Natural killer cell (primary cell): ENCODE measurements around the gene PLOD1. TPM values are rescaled to one million over a fixed set of nuclear protein-coding genes. Genes with fewer than 3 reads are reported as not detected.
A peak's percentile ranks its signal among the peaks of the same experiment; 100 is the strongest.
"Not testable (repeated sequence)": the region's sequence is repeated elsewhere in the genome, so short reads cannot be mapped to it uniquely, and the experiment has no call there.

Experiments used
- ATAC-seq, 3 donors: fragments of 150-1000 bp in 2 of 3; fragments of 200-7000 bp in 1 of 3; cut with Tn5 transposase; 1 replicate in 1 of 3; 2 replicates in 2 of 3; pipeline ENCODE4 v1.10.0; 2021; ENCODE audit warnings: mild to moderate bottlenecking in 2 of 3, moderate library complexity in 2 of 3
- DNase-seq, 2 donors: peaks; one replicate each; pipeline versions ENCODE4 v3.0.0 to v3.0.0-alpha.2; 2013 to 2021; ENCODE audit warnings: mixed read lengths in 1 of 2
- H3K27ac ChIP-seq: one replicate; pipeline ENCODE4 v1.5.1; 2013; ENCODE audit warnings: mild to moderate bottlenecking, low read length
- H3K27me3 ChIP-seq: one replicate; pipeline ENCODE4 v1.6.1; 2013; ENCODE audit warnings: low read length; ENCODE audit not compliant: control insufficient read depth, insufficient read depth
- H3K36me3 ChIP-seq: one replicate; pipeline ENCODE4 v1.6.1; 2013; ENCODE audit warnings: low read length; ENCODE audit not compliant: control insufficient read depth, insufficient read depth
- H3K4me1 ChIP-seq: one replicate; pipeline ENCODE4 v1.6.1; 2013; ENCODE audit warnings: low read length; ENCODE audit not compliant: control insufficient read depth, insufficient read depth
- H3K4me3 ChIP-seq: one replicate; pipeline ENCODE4 v1.5.1; 2013; ENCODE audit warnings: low read length
- H3K9me3 ChIP-seq: one replicate; pipeline ENCODE4 v1.6.1; 2013; ENCODE audit warnings: low read length; ENCODE audit not compliant: control insufficient read depth, insufficient read depth
- H3K27ac Mint-ChIP-seq, 2 donors: one replicate each; pipeline ENCODE4 v1.8.0; 2022; ENCODE audit warnings: mild to moderate bottlenecking in 2 of 2, mixed read lengths in 2 of 2, moderate library complexity in 1 of 2
- H3K27me3 Mint-ChIP-seq, 2 donors: one replicate each; pipeline ENCODE4 v1.8.0; 2022; ENCODE audit warnings: low read depth in 2 of 2, mixed read lengths in 2 of 2
- H3K36me3 Mint-ChIP-seq: one replicate; pipeline ENCODE4 v1.8.0; 2022; ENCODE audit warnings: mixed read lengths
- H3K4me1 Mint-ChIP-seq, 2 donors: one replicate each; pipeline ENCODE4 v1.8.0; 2022; ENCODE audit warnings: mixed read lengths in 2 of 2
- H3K4me3 Mint-ChIP-seq: one replicate; pipeline ENCODE4 v1.8.0; 2022; ENCODE audit warnings: mild to moderate bottlenecking, moderate library complexity, mixed read lengths
- H3K9me3 Mint-ChIP-seq, 2 donors: one replicate each; pipeline ENCODE4 v1.8.0; 2022; ENCODE audit warnings: mixed read lengths in 2 of 2
- WGBS: methylation state at CpG from one replicate; pipeline ENCODE4 v1.1.7; 2013; ENCODE audit warnings: missing lambda C conversion rate; ENCODE audit not compliant: insufficient coverage; 5-methylcytosine and 5-hydroxymethylcytosine counted together
- intact Hi-C: fragments of 100-400 bp; cut with micrococcal nuclease; formaldehyde crosslinking; loops from one replicate; pipeline ENCODE4 v1.14.2; 2022
- total RNA-seq, 4 donors: library from RNA; stranded (reverse); fragments of 120-200 nt in 1 of 4; gene quantifications; one replicate each; pipeline versions ENCODE4 v1.2.3 to v1.2.4, GENCODE V29; 2013 to 2022
- TF ChIP-seq, protein P1 (sequence below): fragments of 200-600 bp; IDR thresholded peaks from one replicate; pipeline ENCODE4 v1.8.0; 2022; ENCODE audit warnings: antibody characterized with exemption

The PLOD1 gene
- total RNA-seq, 3 donors from 2014 or later (not counting 1 experiment from before 2014, with no cell fraction given): 69.8 to 80.5 (median 80.4) TPM

DNA sequence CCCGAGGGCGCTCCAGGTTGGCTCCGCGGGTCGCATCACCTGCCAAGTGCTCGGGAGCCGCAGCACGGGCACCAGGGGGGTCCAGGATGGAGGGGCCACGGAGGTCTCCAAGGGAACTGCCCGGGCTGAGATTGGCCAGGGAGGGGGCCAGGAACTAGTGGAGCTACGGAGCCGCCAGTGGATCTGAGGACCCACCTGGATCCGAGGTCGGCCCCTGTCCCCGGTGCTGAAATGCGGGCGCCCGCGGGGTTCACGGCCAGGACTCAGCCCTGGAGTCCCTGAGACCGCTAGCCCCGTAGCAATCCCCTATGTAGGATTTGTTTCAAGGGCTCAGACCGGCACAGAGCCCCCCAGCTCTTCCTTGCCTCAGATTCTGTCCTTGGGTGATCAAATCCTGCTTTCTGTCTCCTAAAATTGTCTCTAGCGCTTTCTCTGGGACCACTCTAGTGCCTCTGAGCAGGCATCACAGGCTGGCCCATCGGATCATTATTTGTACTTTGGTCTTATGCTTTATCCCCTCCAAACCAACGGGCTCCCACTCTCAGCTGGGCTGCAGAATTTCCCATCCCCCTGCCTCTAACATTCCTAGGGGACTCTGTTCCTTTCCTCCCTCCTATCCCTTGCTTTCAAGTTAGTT is 35.6 kb upstream of the PLOD1 start:
- Mint-ChIP-seq H3K4me3 (no peak overlapping the region), H3K27ac (no peak overlapping the region), H3K36me3 (no peaks in the 10 kb centered on the region), H3K4me1 (peaks cover 0 to 3% of the 10 kb centered on the region in 2 donors), H3K9me3 (no peaks in the 10 kb centered on the region), H3K27me3 (peaks cover 17 to 24% of the 10 kb centered on the region in 2 donors)
- DNase-seq: peak in 1 of 2 donors; percentile 36
- no peaks in the 10 kb centered on the region for H3K36me3 ChIP-seq
- TF ChIP-seq, protein P1, sequence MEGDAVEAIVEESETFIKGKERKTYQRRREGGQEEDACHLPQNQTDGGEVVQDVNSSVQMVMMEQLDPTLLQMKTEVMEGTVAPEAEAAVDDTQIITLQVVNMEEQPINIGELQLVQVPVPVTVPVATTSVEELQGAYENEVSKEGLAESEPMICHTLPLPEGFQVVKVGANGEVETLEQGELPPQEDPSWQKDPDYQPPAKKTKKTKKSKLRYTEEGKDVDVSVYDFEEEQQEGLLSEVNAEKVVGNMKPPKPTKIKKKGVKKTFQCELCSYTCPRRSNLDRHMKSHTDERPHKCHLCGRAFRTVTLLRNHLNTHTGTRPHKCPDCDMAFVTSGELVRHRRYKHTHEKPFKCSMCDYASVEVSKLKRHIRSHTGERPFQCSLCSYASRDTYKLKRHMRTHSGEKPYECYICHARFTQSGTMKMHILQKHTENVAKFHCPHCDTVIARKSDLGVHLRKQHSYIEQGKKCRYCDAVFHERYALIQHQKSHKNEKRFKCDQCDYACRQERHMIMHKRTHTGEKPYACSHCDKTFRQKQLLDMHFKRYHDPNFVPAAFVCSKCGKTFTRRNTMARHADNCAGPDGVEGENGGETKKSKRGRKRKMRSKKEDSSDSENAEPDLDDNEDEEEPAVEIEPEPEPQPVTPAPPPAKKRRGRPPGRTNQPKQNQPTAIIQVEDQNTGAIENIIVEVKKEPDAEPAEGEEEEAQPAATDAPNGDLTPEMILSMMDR: no peak
- no peaks in the 10 kb centered on the region for H3K4me1 ChIP-seq
- no peak overlapping the region for H3K4me3 ChIP-seq
- H3K9me3 ChIP-seq: no peaks in the 10 kb centered on the region
- peak in 1 of 3 donors; percentile 53 for ATAC-seq
- WGBS: 25% methylated on average over 26 of the region's 26 CpGs
- H3K27ac ChIP-seq: no peak overlapping the region
- intact Hi-C loops: no loop called here
- peaks cover 19% of the 10 kb centered on the region for H3K27me3 ChIP-seq

DNA sequence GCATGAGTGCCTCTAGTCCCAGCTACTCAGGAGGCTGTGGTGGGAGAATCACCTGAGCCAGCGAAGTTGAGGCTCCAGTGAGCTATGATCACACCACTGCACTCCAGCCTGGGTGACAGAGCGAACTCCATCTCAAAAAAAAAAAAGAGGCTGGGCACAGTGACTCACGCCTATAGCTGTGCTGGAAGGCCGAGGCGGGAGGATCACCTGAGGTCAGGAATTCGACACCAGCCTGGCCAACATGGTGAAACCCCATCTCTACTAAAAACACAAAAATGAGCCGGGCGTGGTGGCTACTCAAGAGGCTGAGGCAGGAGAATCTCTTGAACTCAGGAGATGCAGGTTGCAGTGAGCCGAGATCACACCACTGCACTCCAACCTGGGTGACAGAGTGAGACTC is 33.1 kb upstream of the PLOD1 start:
- intact Hi-C loops, H3K27ac ChIP-seq, H3K36me3 Mint-ChIP-seq, H3K4me3 Mint-ChIP-seq, ATAC-seq, H3K27ac Mint-ChIP-seq, H3K36me3 ChIP-seq, H3K9me3 ChIP-seq, DNase-seq, H3K4me1 Mint-ChIP-seq, H3K4me3 ChIP-seq, H3K9me3 Mint-ChIP-seq: not testable (repeated sequence)
- 76% methylated on average over 9 of the region's 9 CpGs for WGBS
- H3K27me3 Mint-ChIP-seq: peaks cover 17 to 22% of the 10 kb centered on the region in 2 donors
- Histone ChIP-seq H3K4me1 (peaks cover 10% of the 10 kb centered on the region), H3K27me3 (peaks cover 19% of the 10 kb centered on the region)

DNA sequence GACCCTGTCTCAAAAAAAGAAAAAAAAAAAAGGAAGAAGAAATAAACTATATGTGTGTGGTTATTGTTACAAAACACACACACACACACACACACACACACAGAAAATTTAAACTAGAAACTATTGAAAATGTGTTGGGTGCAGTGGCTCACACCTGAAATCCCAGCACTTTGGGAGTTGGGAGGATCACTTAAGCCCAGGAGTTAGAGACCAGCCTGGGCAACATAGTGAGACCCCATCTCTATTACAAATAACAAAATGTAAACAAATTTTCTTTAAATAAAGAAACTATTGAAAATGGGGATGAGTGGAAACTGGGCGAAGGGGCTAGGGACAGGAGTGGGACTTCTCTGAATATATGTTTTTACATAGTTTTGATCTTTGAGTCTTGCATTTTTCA is 31.3 kb upstream of the PLOD1 start:
- TF ChIP-seq, protein P1: no peak
- ATAC-seq (no peak), DNase-seq (no peak)
- Mint-ChIP-seq H3K4me1 (peaks cover 19 to 20% of the 10 kb centered on the region in 2 donors), H3K27ac (no peak overlapping the region), H3K4me3 (no peak overlapping the region), H3K27me3 (peaks cover 8 to 13% of the 10 kb centered on the region in 2 donors), H3K36me3 (no peaks in the 10 kb centered on the region), H3K9me3 (no peaks in the 10 kb centered on the region)
- Histone ChIP-seq H3K27me3 (peaks cover 16% of the 10 kb centered on the region), H3K9me3 (no peaks in the 10 kb centered on the region), H3K4me1 (peaks cover 15% of the 10 kb centered on the region), H3K27ac (no peak overlapping the region), H3K36me3 (no peaks in the 10 kb centered on the region), H3K4me3 (no peak overlapping the region)
- 100% methylated on average over 1 of the region's 1 CpG for WGBS
- intact Hi-C loops: no loop called here

DNA sequence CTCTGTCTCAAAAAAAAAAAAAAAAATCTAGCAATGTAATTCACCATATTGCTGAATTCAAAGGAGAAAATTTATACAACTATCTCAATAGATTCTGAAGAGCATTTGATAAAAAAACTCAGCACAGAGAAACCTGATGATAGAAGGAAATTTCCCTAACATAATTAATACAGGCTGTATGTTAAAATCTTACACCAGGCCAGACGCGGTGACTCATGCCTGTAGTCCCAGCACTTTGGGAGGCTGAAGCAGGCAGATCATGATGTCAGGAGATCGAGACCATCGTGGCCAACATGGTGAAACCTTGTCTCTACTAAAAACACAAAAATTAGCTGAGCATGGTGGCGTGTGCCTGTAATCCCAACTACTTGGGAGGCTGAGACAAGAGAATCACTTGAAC is 30.4 kb upstream of the PLOD1 start:
- H3K27ac Mint-ChIP-seq, H3K27me3 ChIP-seq, ATAC-seq, H3K4me3 ChIP-seq, H3K36me3 Mint-ChIP-seq, DNase-seq, H3K4me3 Mint-ChIP-seq, H3K9me3 Mint-ChIP-seq, H3K9me3 ChIP-seq, H3K27ac ChIP-seq, intact Hi-C loops, H3K36me3 ChIP-seq: not testable (repeated sequence)
- WGBS: 92% methylated on average over 5 of the region's 5 CpGs
- peaks cover 28 to 29% of the 10 kb centered on the region in 2 donors for H3K4me1 Mint-ChIP-seq
- peaks cover 5 to 10% of the 10 kb centered on the region in 2 donors for H3K27me3 Mint-ChIP-seq
- H3K4me1 ChIP-seq: peaks cover 20% of the 10 kb centered on the region
